ENCODE data around the gene FCHSD1. TPM values are rescaled to one million over a fixed set of nuclear protein-coding genes. Genes with fewer than 3 reads are reported as not detected.
A peak's percentile ranks its signal among the peaks of the same experiment; 100 is the strongest.

Gene FCHSD1
- total RNA-seq, 1 donor from 2014 or later: 40.6 TPM

GRCh38 chr5:141686648-141687416, 35.6 kb upstream of the FCHSD1 start:
- Histone ChIP-seq H2AFZ (ENCODE audit: low read depth, low read length) (no peak overlapping the region), H3K79me2 (ENCODE audit: insufficient read depth, low read length) (no peaks in the 10 kb centered on the region), H3K4me1 (ENCODE audit: insufficient read depth, low read length) (peaks cover 11% of the 10 kb centered on the region), H4K20me1 (ENCODE audit: insufficient read depth, low read length) (no peaks in the 10 kb centered on the region), H3K4me3 (ENCODE audit: insufficient read depth, low read depth, low read length) (no peak overlapping the region), H3K9ac (ENCODE audit: low read length) (no peak overlapping the region), H3K36me3 (ENCODE audit: insufficient read depth, low read length) (no peaks in the 10 kb centered on the region), H3K9me3 (ENCODE audit: insufficient read depth, low read depth, low read length) (no peaks in the 10 kb centered on the region), H3K4me2 (ENCODE audit: low read length) (no peak overlapping the region), H3K27ac (ENCODE audit: low read depth, low read length) (no peak overlapping the region), H3K27me3 (ENCODE audit: insufficient read depth, low read length) (peaks cover 18% of the 10 kb centered on the region)
- H3K36me3 Mint-ChIP-seq (ENCODE audit: low read depth, unreplicated experiment): no peaks in the 10 kb centered on the region
- TF ChIP-seq EZH2 (IDR thresholded peaks at IDR 0.05; ENCODE audit: insufficient read depth, low read length) (no peak), CTCF (IDR thresholded peaks at IDR 0.05; ENCODE audit: insufficient read depth, low read depth, low read length) (no peak)
- H3K4me3 Mint-ChIP-seq (ENCODE audit: unreplicated experiment): no peak overlapping the region
- no peak overlapping the region for H3K27ac Mint-ChIP-seq (ENCODE audit: unreplicated experiment)
- DNase-seq (ENCODE audit: low read depth): no peak
- peaks cover 14% of the 10 kb centered on the region for H3K4me1 Mint-ChIP-seq (ENCODE audit: low read depth, unreplicated experiment)
- no peak for FAIRE-seq
- peaks cover 29% of the 10 kb centered on the region for H3K27me3 Mint-ChIP-seq (ENCODE audit: low read depth, unreplicated experiment)
- H3K9me3 Mint-ChIP-seq (ENCODE audit: unreplicated experiment): no peaks in the 10 kb centered on the region

GRCh38 chr5:141685591-141685990, 34.4 kb upstream of the FCHSD1 start:
- Histone ChIP-seq H3K79me2 (ENCODE audit: insufficient read depth, low read length) (peaks cover 1% of the 10 kb centered on the region), H2AFZ (ENCODE audit: low read depth, low read length) (no peak overlapping the region), H3K9me3 (ENCODE audit: insufficient read depth, low read depth, low read length) (no peaks in the 10 kb centered on the region), H3K27ac (ENCODE audit: low read depth, low read length) (no peak overlapping the region), H4K20me1 (ENCODE audit: insufficient read depth, low read length) (no peaks in the 10 kb centered on the region), H3K27me3 (ENCODE audit: insufficient read depth, low read length) (peaks cover 13% of the 10 kb centered on the region), H3K9ac (ENCODE audit: low read length) (no peak overlapping the region), H3K4me1 (ENCODE audit: insufficient read depth, low read length) (peaks cover 22% of the 10 kb centered on the region), H3K4me2 (ENCODE audit: low read length) (no peak overlapping the region), H3K36me3 (ENCODE audit: insufficient read depth, low read length) (no peaks in the 10 kb centered on the region), H3K4me3 (ENCODE audit: insufficient read depth, low read depth, low read length) (no peak overlapping the region)
- H3K27ac Mint-ChIP-seq (ENCODE audit: unreplicated experiment): no peak overlapping the region
- no peaks in the 10 kb centered on the region for H3K36me3 Mint-ChIP-seq (ENCODE audit: low read depth, unreplicated experiment)
- peaks cover 18% of the 10 kb centered on the region for H3K27me3 Mint-ChIP-seq (ENCODE audit: low read depth, unreplicated experiment)
- DNase-seq (ENCODE audit: low read depth): no peak
- peaks cover 20% of the 10 kb centered on the region for H3K4me1 Mint-ChIP-seq (ENCODE audit: low read depth, unreplicated experiment)
- TF ChIP-seq CTCF (IDR thresholded peaks at IDR 0.05; ENCODE audit: insufficient read depth, low read depth, low read length): no peak
- TF ChIP-seq EZH2 (IDR thresholded peaks at IDR 0.05; ENCODE audit: insufficient read depth, low read length): no peak
- FAIRE-seq: no peak
- no peak overlapping the region for H3K4me3 Mint-ChIP-seq (ENCODE audit: unreplicated experiment)
- no peaks in the 10 kb centered on the region for H3K9me3 Mint-ChIP-seq (ENCODE audit: unreplicated experiment)

- H3K4me2 ChIP-seq (ENCODE audit: low read length): no peak overlapping the region
- peaks cover 30% of the 10 kb centered on the region for H3K4me1 Mint-ChIP-seq (ENCODE audit: low read depth, unreplicated experiment)
These were observed 32.5 kb upstream of the FCHSD1 start for GRCh38 chr5:141683596-141684141.

More at GRCh38 chr5:141683596-141684141, 32.5 kb upstream of the FCHSD1 start:
- Mint-ChIP-seq H3K4me3 (ENCODE audit: unreplicated experiment) (peak overlapping the region; percentile 34), H3K27me3 (ENCODE audit: low read depth, unreplicated experiment) (peaks cover 3% of the 10 kb centered on the region), H3K27ac (ENCODE audit: unreplicated experiment) (peak overlapping the region; percentile 48), H3K36me3 (ENCODE audit: low read depth, unreplicated experiment) (no peaks in the 10 kb centered on the region), H3K9me3 (ENCODE audit: unreplicated experiment) (no peaks in the 10 kb centered on the region)
- Histone ChIP-seq H3K4me1 (ENCODE audit: insufficient read depth, low read length) (peaks cover 27% of the 10 kb centered on the region), H3K9me3 (ENCODE audit: insufficient read depth, low read depth, low read length) (no peaks in the 10 kb centered on the region), H3K27ac (ENCODE audit: low read depth, low read length) (no peak overlapping the region), H4K20me1 (ENCODE audit: insufficient read depth, low read length) (no peaks in the 10 kb centered on the region), H3K9ac (ENCODE audit: low read length) (no peak overlapping the region), H2AFZ (ENCODE audit: low read depth, low read length) (no peak overlapping the region), H3K79me2 (ENCODE audit: insufficient read depth, low read length) (peaks cover 15% of the 10 kb centered on the region), H3K36me3 (ENCODE audit: insufficient read depth, low read length) (no peaks in the 10 kb centered on the region), H3K4me3 (ENCODE audit: insufficient read depth, low read depth, low read length) (no peak overlapping the region), H3K27me3 (ENCODE audit: insufficient read depth, low read length) (no peaks in the 10 kb centered on the region)
- DNase-seq (ENCODE audit: low read depth) (no peak), FAIRE-seq (no peak)
- TF ChIP-seq CTCF (IDR thresholded peaks at IDR 0.05; ENCODE audit: insufficient read depth, low read depth, low read length) (no peak), EZH2 (IDR thresholded peaks at IDR 0.05; ENCODE audit: insufficient read depth, low read length) (no peak)
